Neural progenitor cell (in vitro differentiated cells): ENCODE results near the gene ABCD2. TPM values are rescaled to one million over a fixed set of nuclear protein-coding genes. Genes with fewer than 3 reads are reported as not detected.

Experiments
- DNase-seq: peaks from one replicate; pipeline ENCODE4 v3.0.0-alpha.2; 2016; ENCODE audit warnings: low spot score
- H2AFZ ChIP-seq: fragments of 200-600 bp; sonication (generic); replicated peaks from 2 replicates; pipeline ENCODE4 v1.6.1; 2016; ENCODE audit warnings: antibody characterized with exemption
- H3F3A ChIP-seq: fragments of 200-600 bp; sonication (generic); 2 replicates; pipeline ENCODE4 v1.6.1; 2016; ENCODE audit warnings: antibody characterized with exemption, low read depth
- H3K27ac ChIP-seq: fragments of 200-600 bp; sonication (generic); 2 replicates; pipeline ENCODE4 v1.5.1; 2016; ENCODE audit warnings: mild to moderate bottlenecking
- H3K27me3 ChIP-seq: fragments of 200-600 bp; sonication (generic); 2 replicates; pipeline ENCODE4 v1.6.1; 2016; ENCODE audit warnings: mild to moderate bottlenecking, moderate library complexity
- H3K36me3 ChIP-seq: fragments of 200-600 bp; sonication (generic); 2 replicates; pipeline ENCODE4 v1.5.1; 2016
- H3K4me1 ChIP-seq: fragments of 200-600 bp; sonication (generic); 2 replicates; pipeline ENCODE4 v1.6.1; 2016; ENCODE audit warnings: mixed run types
- H3K4me2 ChIP-seq: fragments of 200-600 bp; sonication (generic); 2 replicates; pipeline ENCODE4 v1.6.1; 2016
- H3K4me3 ChIP-seq: fragments of 200-600 bp; sonication (generic); 2 replicates; pipeline ENCODE4 v1.5.1; 2016
- H3K79me2 ChIP-seq: fragments of 200-600 bp; sonication (generic); 2 replicates; pipeline ENCODE4 v1.6.1; 2016; ENCODE audit warnings: low read depth
- H3K9ac ChIP-seq: fragments of 200-600 bp; sonication (generic); 2 replicates; pipeline ENCODE4 v1.6.1; 2016
- H3K9me3 ChIP-seq: fragments of 200-600 bp; sonication (generic); 2 replicates; pipeline ENCODE4 v1.5.1; 2016; ENCODE audit warnings: low read depth
- H4K20me1 ChIP-seq: fragments of 200-600 bp; sonication (generic); 2 replicates; pipeline ENCODE4 v1.6.1; 2016; ENCODE audit warnings: low read depth
- H3K27ac Mint-ChIP-seq: 3 replicates; pipeline ENCODE4 v1.8.0; 2021; ENCODE audit warnings: mixed read lengths
- H3K27me3 Mint-ChIP-seq: 2 replicates; pipeline ENCODE4 v1.8.0; 2022; ENCODE audit warnings: low read depth, mild to moderate bottlenecking, inconsistent platforms, moderate library complexity, mixed read lengths; ENCODE audit not compliant: insufficient read depth
- H3K36me3 Mint-ChIP-seq: 3 replicates; pipeline ENCODE4 v1.8.0; 2021; ENCODE audit warnings: mixed read lengths
- H3K4me1 Mint-ChIP-seq: 3 replicates; pipeline ENCODE4 v1.8.0; 2021; ENCODE audit warnings: mixed read lengths
- H3K4me3 Mint-ChIP-seq: 3 replicates; pipeline ENCODE4 v1.8.0; 2021; ENCODE audit warnings: mild to moderate bottlenecking, moderate library complexity, mixed read lengths
- H3K9me3 Mint-ChIP-seq: 3 replicates; pipeline ENCODE4 v1.8.0; 2020; ENCODE audit warnings: mixed read lengths
- EZH2 ChIP-seq: fragments of 200-600 bp; sonication (generic); IDR thresholded peaks from 2 replicates; pipeline ENCODE4 v1.6.1; 2017; ENCODE audit warnings: antibody characterized with exemption, mild to moderate bottlenecking, moderate library complexity
- EZH2phosphoT487 ChIP-seq: fragments of 200-600 bp; sonication (generic); IDR thresholded peaks from 2 replicates; pipeline ENCODE4 v1.6.1; 2017; ENCODE audit warnings: antibody characterized with exemption
- total RNA-seq: library from RNA; depleted of rRNA; stranded (reverse); fragments of >200 nt; gene quantifications from 2 replicates; pipeline ENCODE4 v1.2.3, GENCODE V29; 2015; ENCODE audit warnings: low replicate concordance
- TF ChIP-seq, protein P1 (sequence below): fragments of 200-600 bp; sonication (generic); IDR thresholded peaks from 2 replicates; pipeline ENCODE4 v1.5.1; 2017; ENCODE audit warnings: antibody characterized with exemption, mild to moderate bottlenecking

Gene ABCD2
- total RNA-seq, 1 donor from 2014 or later = 0.04 TPM

DNA sequence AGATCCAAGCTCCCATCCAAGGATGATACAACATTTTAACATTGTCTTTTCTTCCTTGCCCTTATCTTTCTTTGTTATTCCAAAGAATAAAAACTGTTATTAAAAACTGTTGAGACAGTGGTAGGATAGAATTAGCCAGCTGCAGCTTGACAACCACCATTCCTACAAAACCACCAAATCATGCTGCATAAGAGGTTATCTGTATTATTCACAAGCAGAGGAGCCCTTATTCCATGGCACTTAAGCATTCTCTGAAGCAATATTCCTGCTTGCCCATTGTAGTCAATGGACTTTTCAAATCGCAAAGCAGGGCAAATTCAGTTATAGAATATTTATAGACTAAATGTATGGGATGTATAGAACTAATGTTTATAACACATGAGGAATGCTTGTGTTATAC is 3.4 kb downstream of the ABCD2 start:
- H2AFZ ChIP-seq = no peak overlapping the region
- H3K9me3 Mint-ChIP-seq = peaks cover 2% of the 10 kb centered on the region
- H3K9me3 ChIP-seq = no peaks in the 10 kb centered on the region
- H3K27ac Mint-ChIP-seq = no peak overlapping the region
- no peaks in the 10 kb centered on the region for H3K36me3 Mint-ChIP-seq
- no peak overlapping the region for H3K9ac ChIP-seq
- H3F3A ChIP-seq = peaks cover 12% of the 10 kb centered on the region
- H3K79me2 ChIP-seq = no peaks in the 10 kb centered on the region
- DNase-seq = no peak
- H3K27me3 Mint-ChIP-seq = no peaks in the 10 kb centered on the region
- no peaks in the 10 kb centered on the region for H4K20me1 ChIP-seq
- no peak overlapping the region for H3K27ac ChIP-seq
- H3K4me3 ChIP-seq = no peak overlapping the region
- no peak overlapping the region for H3K4me2 ChIP-seq
- H3K4me1 ChIP-seq = no peaks in the 10 kb centered on the region
- H3K4me1 Mint-ChIP-seq = peaks cover 8% of the 10 kb centered on the region
- no peak overlapping the region for H3K4me3 Mint-ChIP-seq
- peaks cover 15% of the 10 kb centered on the region for H3K27me3 ChIP-seq
- no peaks in the 10 kb centered on the region for H3K36me3 ChIP-seq
- no peak for TF ChIP-seq EZH2
- TF ChIP-seq EZH2phosphoT487 = no peak
- TF ChIP-seq, protein P1, sequence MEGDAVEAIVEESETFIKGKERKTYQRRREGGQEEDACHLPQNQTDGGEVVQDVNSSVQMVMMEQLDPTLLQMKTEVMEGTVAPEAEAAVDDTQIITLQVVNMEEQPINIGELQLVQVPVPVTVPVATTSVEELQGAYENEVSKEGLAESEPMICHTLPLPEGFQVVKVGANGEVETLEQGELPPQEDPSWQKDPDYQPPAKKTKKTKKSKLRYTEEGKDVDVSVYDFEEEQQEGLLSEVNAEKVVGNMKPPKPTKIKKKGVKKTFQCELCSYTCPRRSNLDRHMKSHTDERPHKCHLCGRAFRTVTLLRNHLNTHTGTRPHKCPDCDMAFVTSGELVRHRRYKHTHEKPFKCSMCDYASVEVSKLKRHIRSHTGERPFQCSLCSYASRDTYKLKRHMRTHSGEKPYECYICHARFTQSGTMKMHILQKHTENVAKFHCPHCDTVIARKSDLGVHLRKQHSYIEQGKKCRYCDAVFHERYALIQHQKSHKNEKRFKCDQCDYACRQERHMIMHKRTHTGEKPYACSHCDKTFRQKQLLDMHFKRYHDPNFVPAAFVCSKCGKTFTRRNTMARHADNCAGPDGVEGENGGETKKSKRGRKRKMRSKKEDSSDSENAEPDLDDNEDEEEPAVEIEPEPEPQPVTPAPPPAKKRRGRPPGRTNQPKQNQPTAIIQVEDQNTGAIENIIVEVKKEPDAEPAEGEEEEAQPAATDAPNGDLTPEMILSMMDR = no peak

DNA sequence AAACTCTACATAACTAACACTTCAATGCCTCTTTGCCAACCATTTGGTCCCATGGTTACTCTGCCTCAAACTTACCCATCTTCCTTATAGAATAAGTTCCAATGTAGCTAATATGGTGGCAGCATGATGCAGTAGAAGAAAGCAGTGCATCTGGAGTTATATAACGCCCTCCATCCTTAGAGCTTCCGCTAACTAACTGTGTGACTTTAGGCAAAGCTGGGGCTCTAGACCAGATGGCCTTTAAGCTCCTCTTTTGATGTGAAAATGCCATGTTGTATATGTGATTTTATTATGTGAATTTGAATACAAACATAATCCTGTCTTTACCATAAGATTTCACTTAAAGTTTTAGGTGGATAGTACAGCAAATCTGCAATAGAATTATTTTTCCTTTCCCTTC is 6.1 kb downstream of the ABCD2 start:
- no peak overlapping the region for H3K9ac ChIP-seq
- Mint-ChIP-seq H3K36me3 (no peaks in the 10 kb centered on the region), H3K4me3 (no peak overlapping the region), H3K27me3 (no peaks in the 10 kb centered on the region), H3K27ac (no peak overlapping the region), H3K4me1 (peaks cover 2% of the 10 kb centered on the region), H3K9me3 (peaks cover 2% of the 10 kb centered on the region)
- H3K27me3 ChIP-seq = peaks cover 6% of the 10 kb centered on the region
- H3K36me3 ChIP-seq = no peaks in the 10 kb centered on the region
- H3K9me3 ChIP-seq = no peaks in the 10 kb centered on the region
- no peak overlapping the region for H3K4me3 ChIP-seq
- TF ChIP-seq EZH2 (no peak), EZH2phosphoT487 (no peak)
- TF ChIP-seq, protein P1 = no peak
- H3F3A ChIP-seq = no peaks in the 10 kb centered on the region
- H3K4me2 ChIP-seq = no peak overlapping the region
- H3K27ac ChIP-seq = no peak overlapping the region
- H3K4me1 ChIP-seq = no peaks in the 10 kb centered on the region
- no peak for DNase-seq
- no peak overlapping the region for H2AFZ ChIP-seq
- H4K20me1 ChIP-seq = no peaks in the 10 kb centered on the region
- no peaks in the 10 kb centered on the region for H3K79me2 ChIP-seq

DNA sequence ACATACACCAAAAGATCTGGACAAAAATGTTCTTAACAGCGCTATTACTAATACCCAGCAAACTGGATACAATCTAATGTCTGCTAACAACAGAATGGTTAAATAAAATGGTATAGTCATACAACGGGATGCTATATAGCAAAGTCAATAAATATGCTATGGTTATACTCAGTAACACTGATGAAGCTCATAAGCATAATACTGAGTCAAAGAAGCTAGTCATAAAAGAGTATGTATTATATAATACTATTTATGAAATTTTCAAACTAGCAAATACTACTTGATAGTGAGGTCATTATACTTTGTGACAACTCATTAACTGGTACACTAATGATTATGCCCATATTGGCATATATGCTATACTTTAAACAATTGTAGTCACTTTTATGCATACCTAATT is 7.4 kb downstream of the ABCD2 start:
- H3K79me2 ChIP-seq = no peaks in the 10 kb centered on the region

More for the DNA sequence above, 7.4 kb downstream of the ABCD2 start:
- Histone ChIP-seq H3K9ac (no peak overlapping the region), H3K4me3 (no peak overlapping the region), H3K27ac (no peak overlapping the region), H3K4me2 (no peak overlapping the region), H4K20me1 (no peaks in the 10 kb centered on the region), H3K27me3 (no peaks in the 10 kb centered on the region), H3F3A (no peaks in the 10 kb centered on the region), H3K36me3 (no peaks in the 10 kb centered on the region), H3K9me3 (no peaks in the 10 kb centered on the region), H2AFZ (no peak overlapping the region), H3K4me1 (no peaks in the 10 kb centered on the region)
- no peak for DNase-seq
- Mint-ChIP-seq H3K27me3 (no peaks in the 10 kb centered on the region), H3K9me3 (peaks cover 2% of the 10 kb centered on the region), H3K4me1 (no peaks in the 10 kb centered on the region), H3K4me3 (no peak overlapping the region), H3K27ac (no peak overlapping the region), H3K36me3 (no peaks in the 10 kb centered on the region)
- TF ChIP-seq EZH2 = no peak
- TF ChIP-seq, protein P1 = no peak
- no peak for TF ChIP-seq EZH2phosphoT487
